ENCODE data around the gene SLC30A7.
"Not testable (repeated sequence)": the region's sequence is repeated elsewhere in the genome, so short reads cannot be mapped to it uniquely, and the experiment has no call there.

The SLC30A7 gene, protein sequence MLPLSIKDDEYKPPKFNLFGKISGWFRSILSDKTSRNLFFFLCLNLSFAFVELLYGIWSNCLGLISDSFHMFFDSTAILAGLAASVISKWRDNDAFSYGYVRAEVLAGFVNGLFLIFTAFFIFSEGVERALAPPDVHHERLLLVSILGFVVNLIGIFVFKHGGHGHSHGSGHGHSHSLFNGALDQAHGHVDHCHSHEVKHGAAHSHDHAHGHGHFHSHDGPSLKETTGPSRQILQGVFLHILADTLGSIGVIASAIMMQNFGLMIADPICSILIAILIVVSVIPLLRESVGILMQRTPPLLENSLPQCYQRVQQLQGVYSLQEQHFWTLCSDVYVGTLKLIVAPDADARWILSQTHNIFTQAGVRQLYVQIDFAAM

DNA sequence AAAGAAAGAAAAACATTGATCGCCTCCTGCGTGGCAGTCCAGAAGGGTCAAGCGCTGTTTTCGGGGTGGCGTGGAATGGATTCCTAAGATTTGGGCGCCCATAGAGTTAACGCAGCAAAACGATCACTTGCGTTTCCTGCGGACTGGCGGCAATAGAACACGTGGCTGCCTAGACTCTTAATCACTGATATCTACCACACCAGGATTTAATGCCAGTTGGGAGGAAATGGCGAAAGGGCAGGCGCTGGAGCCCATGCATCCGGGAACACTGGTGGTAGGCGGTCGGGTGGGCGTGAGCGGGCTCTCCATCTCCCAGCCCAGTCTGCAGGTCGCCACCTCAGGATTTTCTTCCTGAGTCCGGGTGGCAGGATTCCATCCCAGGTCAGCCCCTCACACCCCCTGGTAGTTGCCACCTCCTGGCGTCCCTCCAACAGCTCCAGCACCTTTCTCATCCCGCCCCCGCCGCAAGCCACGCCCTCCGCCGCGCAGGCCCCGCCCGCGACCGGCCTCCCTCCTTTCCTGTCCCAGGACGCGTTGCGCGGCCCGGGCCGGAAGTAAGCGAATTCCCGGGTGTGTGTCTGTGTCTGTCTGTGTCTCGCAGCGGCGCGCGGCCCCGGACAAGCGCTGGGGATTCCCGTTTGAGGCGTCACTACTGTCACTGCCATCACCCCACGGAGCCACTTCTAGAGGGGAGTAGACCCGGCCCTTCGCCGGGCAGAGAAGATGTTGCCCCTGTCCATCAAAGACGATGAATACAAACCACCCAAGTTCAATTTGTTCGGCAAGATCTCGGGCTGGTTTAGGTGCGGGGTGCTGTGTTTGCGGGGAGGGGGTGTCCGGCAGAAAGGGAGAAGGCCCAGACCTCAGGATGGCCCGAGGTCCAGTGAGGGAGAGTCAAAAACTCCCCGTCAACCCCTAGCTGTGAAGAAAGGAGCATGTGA, at the start of gene SLC30A7:
Gene SLC30A7, plus strand, starts transcription at position 551 of the 941 bp plus-strand sequence. Its CDS starts 173 bp downstream, at position 724.
- peak; percentile 92 for DNase-seq (ENCODE audit: low read depth)

DNA sequence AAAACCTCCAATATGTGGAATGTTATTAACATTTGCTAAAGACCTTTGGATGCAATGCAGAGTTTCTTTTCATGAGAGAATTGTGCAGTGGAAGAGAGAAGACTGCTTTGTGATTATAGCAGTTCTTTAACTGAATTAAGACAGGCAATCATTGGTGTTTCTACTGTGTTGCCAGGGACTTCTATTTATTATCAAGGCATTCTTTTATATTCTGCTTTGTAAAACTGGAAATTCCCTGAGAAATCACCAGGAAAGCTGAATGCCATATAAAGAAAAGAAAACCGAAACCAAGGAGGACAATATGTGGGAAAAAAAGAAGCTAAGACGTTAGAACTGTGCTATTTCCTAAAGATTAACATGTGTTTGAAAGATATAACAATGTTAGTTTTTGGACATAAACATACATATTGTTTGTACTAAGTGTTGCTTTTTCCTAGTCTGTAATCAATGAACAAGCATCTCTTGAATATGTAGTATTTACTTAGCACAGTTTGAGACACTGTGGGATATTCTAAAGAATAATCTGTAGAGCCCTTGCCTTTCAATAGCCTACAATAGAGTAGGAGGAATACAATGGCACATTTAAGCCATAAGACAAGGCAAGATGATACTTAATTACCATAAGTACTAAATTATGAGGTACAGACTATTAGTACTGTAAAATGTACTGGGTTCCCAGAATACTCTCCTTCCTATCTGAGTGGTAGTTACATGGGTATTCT, 48.4 kb upstream of the SLC30A7 start:
- DNase-seq (ENCODE audit: low read depth): peak; percentile 46

DNA sequence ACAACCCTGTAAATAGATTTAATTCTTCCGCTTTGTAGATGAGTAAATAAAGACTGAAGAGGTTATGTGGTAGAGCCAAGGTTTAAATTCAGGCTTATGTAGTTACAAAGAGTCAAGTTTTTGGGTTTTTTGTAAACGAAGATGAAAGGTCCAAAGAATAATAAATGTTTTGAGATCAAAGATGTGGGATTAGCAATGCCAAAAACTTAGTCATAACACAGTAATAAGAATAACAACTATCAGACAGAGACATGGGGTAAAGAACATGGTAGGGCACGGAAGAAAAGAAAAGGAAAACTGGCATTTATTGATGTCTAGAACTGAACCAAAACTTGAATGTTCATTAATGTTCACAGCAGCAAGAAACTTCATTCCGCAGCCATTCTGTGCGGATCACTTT, 44.2 kb upstream of the SLC30A7 start:
- no peak for DNase-seq (ENCODE audit: low read depth)

DNA sequence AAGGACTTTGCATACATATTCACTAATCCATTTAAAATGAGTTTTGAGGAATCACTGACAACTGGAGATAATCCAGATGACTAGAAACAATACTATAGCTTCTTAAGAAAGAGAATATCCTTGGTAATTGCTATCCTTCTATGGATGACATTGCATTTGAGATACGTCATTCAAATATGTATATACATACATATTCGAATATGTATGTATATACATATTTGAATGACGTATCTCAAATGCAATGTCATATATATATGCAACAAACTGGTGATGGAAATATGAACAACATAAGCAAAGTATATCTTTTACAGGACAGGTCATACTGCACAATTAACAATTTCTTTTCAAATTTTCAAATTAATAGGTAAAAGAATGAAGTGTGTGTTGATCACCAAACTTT, 42.9 kb upstream of the SLC30A7 start:
- DNase-seq (ENCODE audit: low read depth): no peak

DNA sequence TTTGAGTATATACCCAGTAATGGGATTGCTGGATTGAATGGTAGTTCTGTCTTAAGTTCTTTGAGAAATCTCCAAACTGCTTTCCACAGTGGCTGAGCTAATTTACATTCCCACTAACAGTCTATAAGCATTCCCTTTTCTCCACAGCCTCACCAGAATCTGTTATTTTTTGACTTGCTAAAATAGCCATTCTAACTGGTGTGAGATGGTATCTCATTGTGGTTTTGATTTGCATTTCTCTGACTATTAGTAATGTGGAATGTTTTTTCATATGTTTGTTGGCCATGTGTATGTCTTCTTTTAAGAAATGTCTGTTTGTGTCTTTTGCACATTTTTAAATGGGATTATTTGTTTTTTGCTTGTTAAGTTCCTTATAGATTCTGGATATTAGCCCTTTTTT, 40.8 kb upstream of the SLC30A7 start:
- DNase-seq (ENCODE audit: low read depth): peak; percentile 90

DNA sequence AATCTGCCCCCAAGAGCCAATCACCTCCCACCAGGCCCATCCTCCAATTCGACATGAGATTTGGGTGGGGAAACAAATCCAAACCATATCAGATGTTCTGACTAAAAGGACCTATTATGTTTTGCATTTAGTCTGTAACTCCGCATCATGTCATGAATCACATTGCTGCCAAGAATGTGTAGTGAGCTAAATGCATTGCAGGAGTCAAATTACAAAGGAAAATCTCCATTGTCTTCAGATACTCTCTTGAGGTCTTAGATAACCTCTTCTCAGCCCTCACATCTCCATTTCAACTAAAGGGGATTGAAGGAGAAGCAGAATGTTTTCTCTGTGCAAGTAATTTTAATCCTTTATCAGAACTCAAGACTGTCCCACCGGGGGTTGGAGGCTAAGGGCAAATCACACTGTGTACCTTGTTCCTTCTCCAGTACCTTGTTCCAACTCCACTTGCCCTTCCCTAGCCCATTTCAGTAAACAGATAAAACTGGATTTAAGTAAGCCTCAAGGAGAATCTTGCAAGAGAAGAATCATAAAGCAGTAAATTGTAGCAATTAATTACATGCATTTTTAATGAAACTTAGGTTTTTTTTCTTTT, 35.4 kb upstream of the SLC30A7 start:
- DNase-seq (ENCODE audit: low read depth): peak; percentile 76

DNA sequence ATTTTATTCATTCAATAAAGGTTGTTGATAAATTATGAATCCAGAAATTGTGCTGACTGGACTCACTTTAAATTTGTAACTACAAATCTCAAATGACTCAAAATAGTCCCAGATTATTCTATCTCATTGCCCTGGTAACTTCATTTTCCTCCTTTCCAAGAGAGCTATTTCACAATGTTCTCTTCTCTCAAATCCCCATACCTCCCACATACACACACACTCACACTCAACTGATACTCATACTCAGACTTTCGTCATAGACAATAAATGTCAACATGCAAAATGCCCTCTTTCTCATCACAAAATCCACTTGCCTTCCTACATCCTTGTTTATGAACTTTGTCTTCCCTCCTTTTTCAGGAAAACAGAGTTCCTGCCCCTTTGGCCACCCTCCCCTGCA, 34.5 kb upstream of the SLC30A7 start:
- no peak for DNase-seq (ENCODE audit: low read depth)

DNA sequence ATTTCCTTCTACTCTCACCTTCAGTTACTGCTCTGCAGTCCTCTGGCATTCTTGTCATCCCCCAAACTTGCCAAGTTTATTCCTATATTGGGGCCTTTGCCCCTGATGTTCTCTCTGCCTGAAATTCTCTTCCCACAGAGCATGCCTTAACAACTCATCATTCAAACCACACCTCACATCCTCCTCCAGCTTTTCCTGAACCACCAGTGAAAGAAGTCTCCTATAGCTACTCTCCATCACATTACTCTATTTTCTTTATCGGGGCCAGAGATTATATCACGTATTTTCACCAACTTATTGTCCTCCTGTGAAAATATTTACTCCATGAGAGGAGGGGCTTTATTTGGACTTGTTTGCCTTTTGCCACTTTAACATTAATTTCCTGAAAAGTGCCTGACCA, 33.3 kb upstream of the SLC30A7 start:
- DNase-seq (ENCODE audit: low read depth): peak; percentile 90

DNA sequence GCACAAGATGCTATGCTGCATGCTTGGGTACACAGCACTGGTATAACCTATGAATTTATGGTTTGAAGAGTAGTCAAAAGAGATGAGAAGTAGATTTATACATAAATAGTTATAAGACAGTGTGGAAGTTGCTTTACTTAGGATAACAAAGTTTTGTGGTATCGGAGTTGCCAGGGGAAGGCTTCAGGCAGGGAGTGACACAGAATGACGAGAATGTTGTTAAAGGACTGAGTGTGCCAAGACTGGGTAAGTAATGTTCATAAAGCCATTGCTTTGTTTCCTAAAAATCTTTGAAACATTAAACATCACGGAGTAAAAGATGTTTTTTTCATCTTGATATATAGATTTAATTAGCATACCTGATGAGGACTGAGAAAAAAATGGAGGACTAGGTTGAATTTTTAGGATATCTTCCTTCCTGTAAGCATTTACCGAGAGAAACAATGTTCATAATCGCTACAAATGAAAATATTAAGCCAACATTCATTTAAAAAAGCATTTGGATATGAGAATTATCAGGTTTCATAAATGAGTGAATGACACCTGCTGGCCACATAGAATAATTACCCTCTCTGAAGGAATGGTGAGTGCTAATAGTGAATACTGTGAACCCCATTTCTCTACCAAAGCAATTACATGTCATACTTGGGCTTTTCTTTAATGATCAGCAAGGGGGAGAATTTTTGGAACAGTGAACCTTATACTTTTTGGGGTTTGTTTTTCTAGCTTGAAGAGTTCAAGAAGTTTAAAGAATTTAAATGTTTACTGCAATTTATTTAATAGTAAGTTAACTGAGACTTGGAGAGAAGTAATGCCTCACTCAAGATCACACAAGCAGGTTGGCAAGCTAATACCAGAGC, 29.6 kb upstream of the SLC30A7 start:
- DNase-seq (ENCODE audit: low read depth): peak; percentile 63

DNA sequence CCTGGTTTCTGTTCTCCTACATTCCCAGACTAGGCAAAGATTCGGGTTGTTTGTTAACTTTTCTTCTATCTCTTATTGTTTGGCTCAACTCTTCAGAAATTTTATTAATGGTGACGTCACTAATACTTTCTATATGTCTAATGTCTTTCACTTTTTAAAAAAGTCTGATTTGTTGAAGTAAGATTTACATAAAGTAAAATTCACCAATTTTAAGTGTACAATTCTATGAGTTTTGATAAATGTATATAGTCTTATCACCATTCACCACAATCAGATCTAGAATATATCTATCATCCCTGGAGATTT, 29.0 kb upstream of the SLC30A7 start:
- DNase-seq (ENCODE audit: low read depth): no peak

DNA sequence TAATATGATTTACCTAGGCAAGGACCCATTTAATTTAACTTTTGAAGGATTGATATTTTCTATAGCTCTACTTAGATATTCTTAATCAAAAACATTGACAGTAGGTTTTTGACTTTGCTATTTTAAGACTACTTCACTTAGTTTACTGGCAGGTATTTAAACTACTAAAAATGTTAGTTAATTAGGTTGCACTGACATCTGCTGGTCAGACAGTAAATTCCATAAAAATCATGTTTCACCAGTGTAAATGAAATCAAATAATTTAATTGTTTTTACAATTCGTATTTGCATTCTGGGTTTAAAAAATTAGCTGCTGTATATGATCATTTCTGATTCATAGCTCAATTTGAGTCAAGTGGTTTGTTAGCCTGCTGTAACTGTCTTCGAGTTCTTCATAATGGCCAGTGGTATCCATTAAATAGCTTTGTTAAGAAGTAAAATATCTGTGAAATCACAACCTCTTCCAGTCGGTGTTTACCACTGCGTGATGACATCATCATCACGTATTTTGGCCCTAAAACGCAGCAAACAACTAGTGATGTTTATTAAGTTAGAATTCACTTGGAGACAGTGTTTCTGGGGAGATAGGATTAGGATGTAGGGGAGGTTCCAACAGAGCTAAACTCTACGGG, 27.4 kb upstream of the SLC30A7 start:
- DNase-seq (ENCODE audit: low read depth): peak; percentile 58

DNA sequence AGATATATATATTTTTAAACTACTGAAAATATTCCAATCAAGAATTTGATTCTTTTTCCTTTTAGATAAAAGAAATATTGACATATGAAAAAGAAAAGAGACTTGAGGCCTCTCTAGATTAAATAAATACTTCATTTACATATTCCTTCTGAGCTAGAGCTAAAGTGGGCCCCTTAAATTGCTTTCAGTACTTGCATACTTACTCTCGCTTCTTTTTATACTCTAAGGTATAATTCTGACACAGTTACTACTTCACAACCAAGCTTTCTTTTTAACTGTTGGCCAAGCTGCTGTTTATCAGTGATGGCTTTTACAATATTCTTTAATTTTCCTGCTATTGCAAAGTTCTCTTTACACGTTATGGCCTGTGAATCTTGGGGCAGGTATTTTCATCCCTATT, 25.9 kb upstream of the SLC30A7 start:
- no peak for DNase-seq (ENCODE audit: low read depth)

DNA sequence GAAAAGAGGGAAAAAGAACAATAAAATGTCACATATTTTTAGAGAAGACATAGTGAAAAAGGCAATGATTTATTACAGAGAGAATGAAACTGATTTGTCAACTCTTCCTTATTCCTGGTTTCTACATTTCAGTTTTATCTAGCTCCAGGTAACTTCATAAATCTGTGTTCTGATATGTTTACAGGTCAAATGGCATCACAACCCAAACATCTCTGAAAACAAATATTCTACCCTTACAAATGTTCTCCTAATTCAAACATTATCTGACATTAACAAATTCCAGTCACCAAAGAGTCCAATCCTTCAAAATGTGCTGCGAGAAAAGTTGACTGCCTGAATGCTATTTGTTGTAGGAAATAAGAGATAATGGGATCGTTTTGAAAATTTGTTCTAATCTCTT, 21.5 kb upstream of the SLC30A7 start:
- no peak for DNase-seq (ENCODE audit: low read depth)

DNA sequence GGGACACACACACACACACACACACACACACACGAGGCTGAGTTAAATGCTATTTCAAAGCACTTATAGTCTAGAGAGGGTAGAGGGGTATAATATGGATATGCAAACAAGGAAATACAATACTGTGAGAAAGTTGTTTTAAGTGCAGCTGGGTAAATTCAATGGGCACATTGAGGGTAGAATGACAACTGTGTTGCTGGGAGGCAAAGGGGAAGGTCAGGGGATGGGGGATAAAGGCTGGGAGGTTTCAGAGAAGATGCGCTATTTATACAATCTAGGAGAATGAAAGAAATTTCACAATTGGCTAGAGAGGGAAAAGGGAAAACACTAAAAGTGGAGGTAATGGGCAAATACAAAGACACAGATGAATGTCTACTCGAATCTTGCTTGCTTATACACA, 20.7 kb upstream of the SLC30A7 start:
- no peak for DNase-seq (ENCODE audit: low read depth)

DNA sequence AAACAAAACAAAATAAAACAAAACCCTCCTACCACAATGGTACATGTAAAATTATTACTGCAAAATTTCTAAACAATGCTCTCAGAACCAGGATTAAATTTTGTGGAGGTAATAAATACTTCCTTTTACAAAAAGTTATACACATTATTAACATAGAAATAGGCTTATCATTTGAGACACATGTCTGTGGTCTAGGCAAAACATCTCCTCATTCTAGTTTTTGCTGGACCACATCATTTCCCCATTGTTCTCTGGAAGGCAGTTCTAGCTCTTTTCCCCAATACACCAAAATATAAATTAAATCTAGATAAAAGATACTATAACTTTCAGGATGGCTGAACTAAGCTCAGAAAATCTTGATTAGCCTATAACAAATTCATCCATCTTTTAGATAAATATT, 19.6 kb upstream of the SLC30A7 start:
- DNase-seq (ENCODE audit: low read depth): no peak

DNA sequence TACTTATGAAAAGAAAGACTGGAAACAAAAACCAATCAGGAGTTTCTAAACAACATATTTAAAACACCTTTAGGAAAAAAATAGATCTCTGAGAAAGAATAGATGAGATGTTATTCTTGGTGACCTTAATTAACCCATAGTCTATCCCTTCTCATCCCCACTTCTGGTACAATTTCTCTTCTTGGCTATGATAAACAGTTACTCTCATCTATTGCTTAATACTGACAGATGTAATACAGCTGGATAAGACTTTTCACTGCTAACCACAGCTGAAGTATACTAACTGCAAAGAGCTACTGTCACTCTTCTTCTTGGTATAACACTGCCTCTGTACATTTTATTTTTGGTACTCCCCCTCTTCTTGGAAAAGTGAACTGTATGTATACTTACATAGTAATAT, 16.5 kb upstream of the SLC30A7 start:
- DNase-seq (ENCODE audit: low read depth): no peak

DNA sequence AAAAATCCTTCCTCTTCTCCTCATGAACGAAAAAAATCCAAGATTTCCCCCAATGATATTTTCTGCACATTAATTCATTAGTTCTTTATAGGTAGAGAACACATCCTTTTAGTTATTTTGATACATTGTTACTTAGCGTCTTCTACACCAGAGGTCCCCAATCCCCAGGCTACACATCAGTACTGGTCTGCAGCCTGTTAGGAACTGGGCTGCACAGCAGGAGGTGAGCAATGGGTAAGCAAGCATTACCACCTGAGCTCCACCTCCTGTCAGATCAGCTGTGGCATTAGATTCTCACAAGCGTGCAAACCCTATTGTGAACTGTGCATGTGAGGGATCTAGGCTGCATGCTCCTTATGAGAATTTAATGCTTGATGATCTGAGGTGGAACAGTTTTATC, 14.2 kb upstream of the SLC30A7 start:
- DNase-seq (ENCODE audit: low read depth): no peak

DNA sequence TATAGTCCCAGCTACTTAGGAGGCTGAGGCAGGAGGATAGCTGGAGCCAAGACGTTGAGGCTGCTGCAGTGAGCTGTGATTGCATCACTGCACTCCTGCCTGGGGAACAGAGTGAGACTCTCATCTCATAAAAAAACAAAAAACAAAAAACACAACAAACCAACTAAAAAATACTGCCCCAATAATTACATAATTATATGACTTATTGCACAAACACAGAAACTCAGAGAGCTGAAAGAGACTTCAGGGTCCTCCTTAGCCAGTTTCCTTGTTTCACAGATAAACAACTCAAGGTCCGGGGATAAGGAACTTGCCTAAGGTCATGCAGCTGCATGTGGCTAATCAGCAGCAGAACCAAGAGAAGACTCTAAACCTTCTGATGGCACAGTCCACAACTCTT, 13.2 kb upstream of the SLC30A7 start:
- DNase-seq (ENCODE audit: low read depth): no peak

DNA sequence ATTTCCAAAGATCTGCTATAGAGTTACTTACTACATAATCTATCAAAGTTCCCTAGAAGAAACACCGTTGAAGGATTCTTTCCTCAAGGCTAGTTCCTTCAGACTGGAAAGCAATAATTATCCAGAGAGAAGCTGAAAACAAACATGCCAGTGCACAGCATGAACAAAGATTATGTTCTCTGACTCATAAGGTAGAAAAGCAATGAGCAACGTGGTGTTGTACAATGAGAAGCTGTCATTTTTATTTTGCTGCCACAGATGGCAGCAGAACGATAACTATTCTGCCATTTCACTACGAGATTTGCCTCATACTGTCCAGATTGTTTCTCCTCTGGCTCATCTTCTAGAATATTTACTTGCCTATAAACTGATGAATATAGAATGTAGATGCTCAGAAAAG, 11.9 kb upstream of the SLC30A7 start:
- peak; percentile 61 for DNase-seq (ENCODE audit: low read depth)

DNA sequence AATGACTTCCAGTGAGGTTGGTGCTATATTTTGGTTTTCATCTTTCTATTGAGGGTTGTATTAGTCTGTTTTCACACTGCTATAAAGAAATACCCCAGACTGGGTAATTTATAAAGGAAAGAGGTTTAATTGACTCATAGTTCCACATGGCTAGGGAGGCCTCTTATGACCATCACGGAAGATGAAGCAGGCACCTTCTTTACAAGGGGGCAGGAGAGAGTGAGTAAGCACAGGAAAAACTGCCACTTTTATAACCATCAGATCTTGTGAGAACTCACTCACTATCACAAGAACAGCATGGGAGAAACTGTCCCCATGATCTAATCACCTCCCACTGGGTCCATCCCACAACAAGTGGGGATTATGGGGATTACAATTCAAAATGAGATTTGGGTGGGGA, 6.9 kb upstream of the SLC30A7 start:
- DNase-seq (ENCODE audit: low read depth): not testable (repeated sequence)
